Measurements from ENCODE around the gene GALNT16. TPM values are rescaled to one million over a fixed set of nuclear protein-coding genes. Genes with fewer than 3 reads are reported as not detected.
A peak's percentile ranks its signal among the peaks of the same experiment; 100 is the strongest.

GALNT16 gene
- total and polyA plus RNA-seq, 9 donors, result 10.7 to 36.8 (median 20.0) TPM

DNA sequence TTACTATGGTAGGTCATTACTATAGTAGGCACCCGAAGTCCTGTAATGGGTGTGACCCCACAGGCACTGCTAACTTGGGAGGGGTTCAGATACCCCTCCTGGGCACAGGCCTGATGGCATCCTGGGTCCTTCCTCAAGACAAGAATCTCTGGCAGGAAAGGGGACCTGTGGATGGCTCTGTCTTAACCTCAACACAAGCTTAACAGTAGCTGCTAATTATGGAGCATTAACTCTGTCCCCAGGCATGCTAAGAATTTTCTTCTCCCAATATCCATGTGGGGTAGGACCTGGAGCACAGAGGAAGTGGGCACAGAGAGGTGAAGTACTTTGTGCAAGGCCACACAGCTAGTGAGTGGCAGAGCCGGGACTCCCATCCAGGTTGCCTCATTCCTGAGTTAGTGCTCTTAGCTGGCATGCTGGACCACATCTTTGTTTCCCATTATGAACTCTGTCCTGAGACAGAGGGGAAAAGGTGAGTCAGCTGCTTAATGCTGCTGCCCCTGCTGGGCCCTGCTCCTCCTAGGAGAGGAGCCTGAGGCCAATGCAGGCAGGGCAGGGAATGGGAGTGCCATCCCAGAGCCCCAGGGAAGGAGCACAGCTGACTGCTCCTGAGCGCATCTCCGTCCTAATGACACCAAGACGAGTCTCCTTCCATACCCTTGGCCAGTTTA is 32.1 kb downstream of the GALNT16 start:
- peak overlapping the region; percentile 31 for H3K27ac ChIP-seq (ENCODE audit: low read length)
- no peaks in the 10 kb centered on the region for H3K27me3 ChIP-seq (ENCODE audit: control insufficient read depth, insufficient read depth, low read length)
- H3K36me3 ChIP-seq (ENCODE audit: control insufficient read depth, insufficient read depth, low read length), result no peaks in the 10 kb centered on the region
- no peak for DNase-seq
- no peaks in the 10 kb centered on the region for H3K9me3 ChIP-seq (replicated peaks; ENCODE audit: control insufficient read depth, low read depth, low read length)
- H3K4me1 ChIP-seq (ENCODE audit: control insufficient read depth, insufficient read depth, low read length), result peaks cover 44% of the 10 kb centered on the region
- 62% methylated on average over 5 of the region's 5 CpGs for WGBS (ENCODE audit: insufficient coverage)
- H3K4me3 ChIP-seq (ENCODE audit: low read length), result no peak overlapping the region

DNA sequence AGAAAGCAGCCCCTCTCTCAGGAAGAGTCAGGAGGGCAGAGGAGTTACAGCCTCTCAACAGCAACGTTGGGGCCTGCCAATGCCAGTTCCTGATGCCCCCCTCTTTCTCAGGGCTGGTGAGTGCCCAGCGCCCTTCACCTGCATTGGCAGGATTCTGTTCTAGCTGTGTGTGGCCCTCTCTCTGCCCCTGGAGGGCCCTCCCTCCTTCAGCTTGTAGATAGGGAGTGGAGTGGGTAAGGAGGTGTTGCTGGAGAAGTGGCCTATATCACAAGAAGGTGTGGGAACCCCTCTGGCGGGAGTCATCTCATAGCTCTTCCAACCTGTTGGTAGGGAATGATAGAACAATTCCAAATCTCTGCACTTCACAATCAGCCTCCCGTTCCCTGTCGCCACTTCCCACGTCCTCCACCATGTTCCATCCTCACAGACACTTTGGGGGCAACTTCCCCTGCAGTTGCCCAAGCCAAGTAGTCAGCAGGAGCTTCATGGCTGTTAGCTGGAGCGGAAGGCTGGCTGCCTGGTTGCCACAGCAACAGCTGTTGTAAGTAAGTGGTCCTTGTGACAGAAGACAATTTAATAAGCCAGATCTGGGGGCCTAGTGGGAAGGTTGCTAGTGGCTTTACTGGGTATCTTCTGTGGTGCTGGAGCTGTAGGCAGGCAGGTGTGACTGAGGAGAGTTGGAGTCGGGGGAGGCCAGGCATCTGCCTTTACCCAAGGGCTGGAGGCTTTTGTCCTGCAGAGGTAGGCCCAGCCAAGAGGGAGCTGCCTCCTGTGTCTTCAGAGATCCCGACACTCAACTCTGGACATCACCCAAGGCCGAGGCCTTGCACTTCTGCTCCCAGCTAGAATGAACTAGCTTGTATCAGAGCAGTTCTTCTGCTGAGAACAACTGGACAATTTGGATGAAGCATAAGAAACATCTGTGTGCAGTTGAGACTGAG is 38.4 kb downstream of the GALNT16 start:
- Histone ChIP-seq H3K9me3 (replicated peaks; ENCODE audit: control insufficient read depth, low read depth, low read length) (no peaks in the 10 kb centered on the region), H3K27ac (ENCODE audit: low read length) (no peak overlapping the region), H3K4me1 (ENCODE audit: control insufficient read depth, insufficient read depth, low read length) (peaks cover 27% of the 10 kb centered on the region), H3K36me3 (ENCODE audit: control insufficient read depth, insufficient read depth, low read length) (no peaks in the 10 kb centered on the region), H3K4me3 (ENCODE audit: low read length) (no peak overlapping the region), H3K27me3 (ENCODE audit: control insufficient read depth, insufficient read depth, low read length) (peaks cover 2% of the 10 kb centered on the region)
- WGBS (ENCODE audit: insufficient coverage), result 39% methylated on average over 4 of the region's 10 CpGs
- peak; percentile 79 for DNase-seq

DNA sequence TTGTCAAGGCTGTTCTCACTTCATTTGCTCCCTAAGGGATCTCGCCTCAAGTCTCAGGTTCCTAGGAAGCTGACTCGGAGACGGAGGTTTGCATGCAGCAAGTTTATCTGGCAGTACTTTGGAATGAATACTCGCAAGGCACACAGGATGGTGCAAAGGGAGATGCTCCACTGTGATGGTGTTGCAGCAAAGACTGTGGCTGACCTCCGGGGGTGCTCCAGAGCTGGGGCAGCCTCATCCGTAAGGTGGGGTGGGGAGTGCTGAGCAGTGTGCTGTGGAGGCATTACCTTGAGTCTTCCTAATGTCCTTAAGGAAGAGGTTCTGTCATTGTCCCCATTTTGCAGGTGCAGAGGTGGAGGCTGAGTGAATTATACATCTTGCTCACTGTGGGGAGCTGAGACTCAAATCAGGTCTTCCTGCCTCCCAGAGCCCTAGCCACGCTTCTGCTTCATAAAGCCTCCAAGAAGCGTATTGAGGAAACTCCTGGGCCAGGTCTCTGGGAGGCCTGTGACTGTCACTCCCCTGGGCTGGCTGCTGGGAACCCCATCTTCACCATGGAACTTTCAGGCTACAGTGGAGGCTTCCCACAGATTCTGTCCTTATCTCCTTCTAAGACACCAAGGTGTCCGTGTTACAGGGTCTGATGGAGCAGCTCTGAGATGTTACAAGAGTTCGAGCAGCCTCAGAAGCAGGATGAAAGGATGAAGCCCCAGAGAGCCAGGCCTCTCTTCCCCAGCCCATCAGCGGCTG is 39.5 kb downstream of the GALNT16 start:
- no peak overlapping the region for H3K27ac ChIP-seq (ENCODE audit: low read length)
- no peaks in the 10 kb centered on the region for H3K36me3 ChIP-seq (ENCODE audit: control insufficient read depth, insufficient read depth, low read length)
- no peaks in the 10 kb centered on the region for H3K9me3 ChIP-seq (replicated peaks; ENCODE audit: control insufficient read depth, low read depth, low read length)
- DNase-seq, result no peak
- no peak overlapping the region for H3K4me3 ChIP-seq (ENCODE audit: low read length)
- 60% methylated on average over 8 of the region's 11 CpGs for WGBS (ENCODE audit: insufficient coverage)
- H3K27me3 ChIP-seq (ENCODE audit: control insufficient read depth, insufficient read depth, low read length), result peaks cover 2% of the 10 kb centered on the region
- H3K4me1 ChIP-seq (ENCODE audit: control insufficient read depth, insufficient read depth, low read length), result peaks cover 27% of the 10 kb centered on the region

DNA sequence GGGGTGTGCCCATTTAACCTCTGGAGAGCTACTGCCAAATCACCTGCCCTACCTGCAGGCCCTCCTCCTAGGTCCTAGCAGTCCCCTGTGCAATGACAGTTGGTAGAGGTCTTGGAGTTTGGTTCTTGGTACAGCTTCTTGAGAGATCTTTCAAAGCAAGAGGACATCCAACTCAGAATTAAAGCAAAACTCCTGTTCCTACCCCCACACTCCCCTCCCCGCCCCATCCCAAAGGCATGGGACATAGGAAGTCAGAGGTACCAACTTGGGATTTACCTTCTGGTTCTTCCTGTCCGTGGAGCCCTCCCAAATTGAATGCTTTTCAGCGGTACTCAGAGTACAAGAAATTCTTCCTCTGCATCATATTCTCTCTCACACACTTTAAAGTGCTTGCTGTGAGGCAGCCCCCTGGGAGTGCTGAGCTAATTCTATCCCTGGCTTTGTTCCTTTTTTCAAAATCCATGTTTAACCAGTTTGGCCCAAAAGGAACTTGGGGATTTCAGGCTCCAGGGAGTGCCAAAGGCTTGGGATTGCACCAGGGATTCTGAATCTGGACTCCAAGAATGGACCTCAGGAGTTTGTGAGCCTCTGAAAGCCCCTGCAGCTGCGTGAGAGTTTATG is 40.8 kb downstream of the GALNT16 start:
- Histone ChIP-seq H3K4me3 (ENCODE audit: low read length) (no peak overlapping the region), H3K4me1 (ENCODE audit: control insufficient read depth, insufficient read depth, low read length) (peaks cover 27% of the 10 kb centered on the region), H3K9me3 (replicated peaks; ENCODE audit: control insufficient read depth, low read depth, low read length) (no peaks in the 10 kb centered on the region), H3K36me3 (ENCODE audit: control insufficient read depth, insufficient read depth, low read length) (no peaks in the 10 kb centered on the region), H3K27me3 (ENCODE audit: control insufficient read depth, insufficient read depth, low read length) (peaks cover 2% of the 10 kb centered on the region), H3K27ac (ENCODE audit: low read length) (no peak overlapping the region)
- 28% methylated on average over 3 of the region's 4 CpGs for WGBS (ENCODE audit: insufficient coverage)
- DNase-seq, result no peak

DNA sequence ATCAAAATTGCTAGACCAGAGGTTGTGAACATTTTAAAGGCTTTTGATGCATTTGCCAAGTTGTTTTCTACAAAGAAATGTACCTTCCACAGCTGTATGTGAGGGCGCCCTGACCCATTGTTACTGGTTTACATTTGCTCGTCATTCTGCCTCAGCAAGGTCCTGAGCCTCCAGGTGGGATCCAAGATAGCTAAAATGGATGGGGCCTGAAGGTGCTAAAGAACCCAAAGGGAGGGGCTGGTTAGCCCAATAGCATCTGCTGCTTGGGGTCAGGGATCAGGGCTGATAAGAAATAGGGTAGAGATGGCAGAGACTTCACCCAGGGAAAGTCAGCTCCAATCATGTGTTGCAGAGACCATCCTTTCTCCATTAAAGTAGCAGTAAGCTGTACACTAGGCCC is 43.1 kb downstream of the GALNT16 start:
- no peak for DNase-seq
- Histone ChIP-seq H3K27me3 (ENCODE audit: control insufficient read depth, insufficient read depth, low read length) (peaks cover 10% of the 10 kb centered on the region), H3K36me3 (ENCODE audit: control insufficient read depth, insufficient read depth, low read length) (no peaks in the 10 kb centered on the region), H3K9me3 (replicated peaks; ENCODE audit: control insufficient read depth, low read depth, low read length) (no peaks in the 10 kb centered on the region), H3K4me3 (ENCODE audit: low read length) (no peak overlapping the region), H3K4me1 (ENCODE audit: control insufficient read depth, insufficient read depth, low read length) (peaks cover 25% of the 10 kb centered on the region), H3K27ac (ENCODE audit: low read length) (no peak overlapping the region)
- WGBS (ENCODE audit: insufficient coverage), result 90% methylated on average over 2 of the region's 2 CpGs

- H3K36me3 ChIP-seq (ENCODE audit: control insufficient read depth, insufficient read depth, low read length), result no peaks in the 10 kb centered on the region
- H3K9me3 ChIP-seq (replicated peaks; ENCODE audit: control insufficient read depth, low read depth, low read length), result no peaks in the 10 kb centered on the region
- 83% methylated on average over 5 of the region's 5 CpGs for WGBS (ENCODE audit: insufficient coverage)
- peaks cover 9% of the 10 kb centered on the region for H3K4me1 ChIP-seq (ENCODE audit: control insufficient read depth, insufficient read depth, low read length)
- H3K4me3 ChIP-seq (ENCODE audit: low read length), result no peak overlapping the region
- no peak overlapping the region for H3K27ac ChIP-seq (ENCODE audit: low read length)
- H3K27me3 ChIP-seq (ENCODE audit: control insufficient read depth, insufficient read depth, low read length), result peaks cover 4% of the 10 kb centered on the region
- no peak for DNase-seq
Measured at GRCh38 chr14:69312608-69313007, 52.6 kb downstream of the GALNT16 start.

- Histone ChIP-seq H3K9me3 (replicated peaks; ENCODE audit: control insufficient read depth, low read depth, low read length) (no peaks in the 10 kb centered on the region), H3K4me3 (ENCODE audit: low read length) (no peak overlapping the region), H3K27me3 (ENCODE audit: control insufficient read depth, insufficient read depth, low read length) (no peaks in the 10 kb centered on the region), H3K36me3 (ENCODE audit: control insufficient read depth, insufficient read depth, low read length) (no peaks in the 10 kb centered on the region), H3K27ac (ENCODE audit: low read length) (no peak overlapping the region), H3K4me1 (ENCODE audit: control insufficient read depth, insufficient read depth, low read length) (peaks cover 15% of the 10 kb centered on the region)
- 97% methylated on average over 4 of the region's 6 CpGs for WGBS (ENCODE audit: insufficient coverage)
- DNase-seq, result no peak
Measured at GRCh38 chr14:69313176-69313575, 53.2 kb downstream of the GALNT16 start.

DNA sequence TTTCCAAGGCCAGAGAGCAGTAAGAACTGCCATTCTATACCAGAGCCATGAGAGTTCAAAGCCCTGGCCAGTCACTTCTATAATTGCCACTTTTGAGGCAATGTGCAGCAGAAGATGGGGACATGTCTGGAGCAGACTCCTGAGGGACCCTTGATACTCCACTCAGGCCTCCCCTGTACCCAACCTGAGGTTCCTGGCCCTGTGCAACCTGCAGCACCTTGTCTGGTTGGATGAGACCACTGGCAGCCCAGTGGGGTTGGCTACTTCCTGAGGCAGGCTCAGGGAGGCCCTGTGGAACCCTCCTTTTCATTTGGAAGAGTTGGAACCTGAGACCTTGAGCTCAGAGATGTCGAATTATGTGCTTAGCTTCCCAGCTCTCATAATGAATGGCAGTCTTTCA is 54.4 kb downstream of the GALNT16 start:
- DNase-seq, result no peak
- no CpG with 5 or more reads among the region's 1 CpG for WGBS (ENCODE audit: insufficient coverage)
- Histone ChIP-seq H3K4me1 (ENCODE audit: control insufficient read depth, insufficient read depth, low read length) (peaks cover 24% of the 10 kb centered on the region), H3K4me3 (ENCODE audit: low read length) (no peak overlapping the region), H3K9me3 (replicated peaks; ENCODE audit: control insufficient read depth, low read depth, low read length) (no peaks in the 10 kb centered on the region), H3K27me3 (ENCODE audit: control insufficient read depth, insufficient read depth, low read length) (no peaks in the 10 kb centered on the region), H3K36me3 (ENCODE audit: control insufficient read depth, insufficient read depth, low read length) (no peaks in the 10 kb centered on the region), H3K27ac (ENCODE audit: low read length) (no peak overlapping the region)

GRCh38 chr14:69315301-69315700 is 55.3 kb downstream of the GALNT16 start:
- Histone ChIP-seq H3K27me3 (ENCODE audit: control insufficient read depth, insufficient read depth, low read length) (no peaks in the 10 kb centered on the region), H3K4me1 (ENCODE audit: control insufficient read depth, insufficient read depth, low read length) (peaks cover 24% of the 10 kb centered on the region), H3K27ac (ENCODE audit: low read length) (no peak overlapping the region), H3K36me3 (ENCODE audit: control insufficient read depth, insufficient read depth, low read length) (no peaks in the 10 kb centered on the region), H3K9me3 (replicated peaks; ENCODE audit: control insufficient read depth, low read depth, low read length) (no peaks in the 10 kb centered on the region), H3K4me3 (ENCODE audit: low read length) (no peak overlapping the region)
- no peak for DNase-seq
- WGBS (ENCODE audit: insufficient coverage), result no CpG with 5 or more reads among the region's 4 CpGs
